NCI-H524 (cell line): Measurements from ENCODE around the gene NCAPD3.
A peak's percentile ranks its signal among the peaks of the same experiment; 100 is the strongest.
"Not testable (repeated sequence)": the region's sequence is repeated elsewhere in the genome, so short reads cannot be mapped to it uniquely, and the experiment has no call there.

ENCODE experiments used
- DNase-seq, 2 experiments: peaks; one replicate each; lab custom pipeline; 2025; lab: John Stamatoyannopoulos, UW

Gene NCAPD3

DNA sequence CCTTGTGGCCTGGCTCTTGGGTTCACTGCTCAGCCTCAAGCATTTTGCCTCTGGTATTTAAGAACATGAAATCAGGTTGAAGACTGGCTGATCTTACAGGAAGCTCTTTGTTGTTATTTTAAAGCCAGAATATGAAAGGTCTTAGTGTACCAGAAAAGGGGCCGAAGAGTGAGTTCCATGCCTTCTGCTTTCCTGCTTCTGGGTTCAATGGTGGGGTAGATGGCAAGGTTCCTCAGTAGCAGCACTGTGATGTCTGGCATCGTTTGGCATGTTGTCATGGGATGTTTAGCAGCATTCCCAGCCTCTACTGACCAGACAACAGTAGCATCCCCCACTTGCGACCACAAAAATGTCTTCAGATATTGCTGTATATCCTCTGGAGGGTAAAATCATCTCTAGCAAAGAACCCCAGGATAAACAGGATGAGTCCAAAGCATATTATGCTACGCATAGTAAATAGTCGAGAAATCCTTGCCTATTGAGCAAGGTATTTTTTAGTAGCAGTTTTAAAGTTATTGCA lies 3.1 kb upstream of the NCAPD3 start:
- DNase-seq: no peak

- peak; percentile 16 to 51 for DNase-seq
Observed at GRCh38 chr11:134224710-134225664, 1.2 kb upstream of the NCAPD3 start.

DNA sequence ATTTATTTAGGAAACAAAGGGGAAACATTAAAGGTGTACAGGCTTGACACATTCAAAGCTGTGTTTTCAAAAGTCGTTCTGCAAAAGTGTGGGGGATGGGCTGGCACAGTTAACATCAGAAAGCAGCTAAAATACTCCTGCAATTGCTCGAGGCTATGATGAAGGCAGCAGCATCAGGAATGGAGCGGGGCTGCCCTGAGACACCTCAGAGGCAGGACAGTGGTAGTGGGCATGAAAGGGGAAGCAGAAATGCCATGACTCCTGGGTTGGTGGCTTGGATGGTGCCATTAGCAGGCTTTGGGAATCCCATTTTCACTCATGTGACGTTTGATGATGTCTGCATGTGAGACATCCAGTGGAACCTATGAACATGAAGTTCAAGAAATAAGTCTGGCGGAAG lies 646 bp downstream of the NCAPD3 start:
- DNase-seq: no peak

DNA sequence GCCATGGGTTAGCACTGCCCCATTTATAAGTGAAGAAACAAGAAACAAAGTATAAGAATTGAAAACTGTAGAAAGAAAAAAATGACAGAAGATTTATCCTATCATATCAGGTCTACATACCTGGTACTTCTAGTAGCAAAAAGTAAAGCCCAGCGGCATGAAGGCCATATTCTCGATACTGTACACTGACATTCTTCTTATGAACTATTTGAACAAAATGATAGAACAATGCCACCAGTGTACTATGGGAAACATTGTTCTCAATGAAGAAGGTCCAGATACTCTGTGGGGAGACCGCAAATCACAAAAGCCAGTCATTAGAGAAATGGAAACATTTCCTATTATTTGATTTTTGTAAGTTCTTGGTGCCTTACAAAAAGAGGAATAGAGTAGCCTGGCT lies 7.0 kb downstream of the NCAPD3 start:
- no peak for DNase-seq

DNA sequence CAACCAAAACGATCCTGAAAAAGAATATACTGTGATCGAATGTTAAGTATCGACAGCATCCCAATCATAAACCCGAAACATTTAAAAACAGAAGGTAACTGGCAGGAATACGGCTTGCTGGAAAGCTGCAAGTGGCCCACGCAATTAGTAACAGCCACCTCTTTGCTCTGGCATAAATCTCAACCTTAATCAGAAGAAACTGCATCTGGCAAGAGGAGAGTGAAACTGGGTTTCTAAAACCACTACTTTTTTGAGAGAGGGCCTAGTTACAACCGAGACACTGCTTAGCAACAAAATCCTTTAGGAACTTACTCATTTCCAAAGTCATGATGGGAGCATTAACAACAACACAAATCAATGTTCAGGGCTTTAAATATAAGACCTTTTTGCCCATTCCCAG lies 7.9 kb downstream of the NCAPD3 start:
- no peak for DNase-seq

DNA sequence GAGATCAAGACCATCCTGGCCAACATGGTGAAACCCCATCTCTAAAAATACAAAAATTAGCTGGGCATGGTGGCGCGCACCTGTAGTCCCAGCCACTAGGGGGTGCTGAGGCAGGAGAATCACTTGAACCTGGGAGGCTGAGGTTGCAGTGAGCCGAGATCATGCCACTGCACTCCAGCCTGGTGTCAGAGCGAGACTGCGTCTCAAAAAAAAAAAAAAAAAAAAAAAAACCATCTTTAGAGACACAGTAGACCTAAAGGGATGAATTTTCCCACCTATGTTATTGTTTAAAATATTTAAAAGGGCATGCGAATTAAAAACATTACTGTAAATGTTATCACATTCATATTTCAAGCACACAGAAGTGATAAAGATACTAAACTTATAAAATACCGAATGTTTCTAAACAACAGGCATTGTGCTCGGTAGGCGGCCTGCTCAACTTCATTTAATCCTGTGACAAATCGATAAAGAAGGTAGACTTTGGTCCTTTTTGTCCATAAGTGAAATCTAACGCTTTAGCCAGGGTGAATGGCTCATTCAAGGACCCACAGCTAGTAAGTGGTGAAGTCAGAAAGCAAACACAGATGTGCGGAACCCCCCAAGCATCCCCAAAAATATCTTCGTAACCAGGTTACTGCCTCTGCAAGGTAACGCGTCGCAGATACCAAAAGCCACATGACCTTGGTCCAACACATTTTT lies 16.1 kb downstream of the NCAPD3 start:
- DNase-seq: peak in 1 of 2 experiments; percentile 9

DNA sequence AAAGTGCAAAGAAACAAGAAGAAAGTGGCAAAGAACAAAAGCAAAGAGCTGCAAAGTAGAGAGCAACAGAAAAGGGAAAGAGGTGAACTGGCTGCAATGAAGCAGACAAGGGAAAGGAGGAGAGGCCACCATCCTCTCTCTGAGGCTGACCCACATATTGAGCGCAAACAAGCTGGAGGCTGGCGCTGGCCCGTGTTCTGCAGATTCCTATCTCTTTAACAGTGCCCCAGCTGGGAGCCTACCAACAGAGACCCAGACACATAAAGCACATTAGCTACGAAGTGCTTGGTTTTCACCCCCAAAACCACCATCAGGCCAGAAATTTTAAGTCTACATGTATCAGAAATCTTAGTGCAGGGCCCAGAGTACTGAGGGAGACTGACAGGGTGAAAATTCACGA lies 17.6 kb downstream of the NCAPD3 start:
- DNase-seq: no peak

DNA sequence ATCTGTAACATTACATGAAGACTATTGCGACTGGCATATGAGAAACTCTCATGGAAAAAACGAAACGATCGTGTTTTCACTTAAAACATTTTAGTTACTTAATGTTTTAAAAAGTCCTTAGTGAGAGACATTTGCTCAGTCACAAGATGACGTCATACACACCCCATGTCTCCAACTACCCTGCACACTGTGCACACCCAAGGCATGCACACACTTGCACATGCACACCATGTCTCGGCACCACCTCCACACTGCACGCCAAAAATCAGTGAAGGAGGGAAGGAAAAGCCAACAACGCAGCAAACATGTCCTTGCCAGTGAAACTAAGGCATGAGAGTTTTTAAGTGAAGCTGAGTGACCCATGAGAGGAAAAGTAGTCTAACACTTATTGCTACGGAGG lies 18.0 kb downstream of the NCAPD3 start:
- DNase-seq: no peak

DNA sequence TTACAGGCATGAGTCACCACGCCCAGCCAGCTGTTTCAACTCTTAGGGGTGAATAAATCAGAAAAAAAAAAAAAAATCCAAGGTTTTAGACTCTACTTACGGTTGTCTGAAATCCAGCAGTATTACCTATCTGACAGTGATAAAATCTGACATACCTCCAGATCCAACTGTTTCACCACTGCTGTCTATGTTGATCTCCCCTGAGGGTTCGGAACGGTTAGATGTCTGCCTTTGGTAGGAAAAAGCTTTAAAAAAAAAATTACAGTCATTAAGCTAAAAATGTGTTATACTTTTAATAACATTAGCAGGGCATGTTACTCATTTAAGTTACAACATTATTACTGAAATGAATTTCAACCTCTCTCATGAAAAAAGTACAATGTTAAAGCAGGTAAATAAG lies 21.1 kb downstream of the NCAPD3 start:
- peak in 1 of 2 experiments; percentile 17 for DNase-seq

DNA sequence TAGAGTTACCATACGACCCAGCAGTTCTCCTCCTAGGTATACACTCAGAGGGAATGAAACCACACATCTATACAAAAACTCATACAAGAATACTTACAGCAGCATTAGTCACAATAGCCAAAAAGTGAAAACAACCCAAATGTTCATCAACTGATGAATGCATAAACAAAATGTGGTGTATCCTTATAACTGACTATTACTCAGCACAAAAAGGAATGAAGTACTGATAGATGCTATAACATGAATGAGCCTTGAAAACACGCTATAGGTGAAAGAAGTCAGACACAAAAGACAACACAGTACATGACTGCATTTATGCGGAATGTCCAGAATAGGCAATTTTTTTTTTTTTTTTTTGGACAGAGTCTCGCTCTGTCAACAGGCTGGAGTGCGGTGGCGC lies 23.1 kb downstream of the NCAPD3 start:
- no peak for DNase-seq

DNA sequence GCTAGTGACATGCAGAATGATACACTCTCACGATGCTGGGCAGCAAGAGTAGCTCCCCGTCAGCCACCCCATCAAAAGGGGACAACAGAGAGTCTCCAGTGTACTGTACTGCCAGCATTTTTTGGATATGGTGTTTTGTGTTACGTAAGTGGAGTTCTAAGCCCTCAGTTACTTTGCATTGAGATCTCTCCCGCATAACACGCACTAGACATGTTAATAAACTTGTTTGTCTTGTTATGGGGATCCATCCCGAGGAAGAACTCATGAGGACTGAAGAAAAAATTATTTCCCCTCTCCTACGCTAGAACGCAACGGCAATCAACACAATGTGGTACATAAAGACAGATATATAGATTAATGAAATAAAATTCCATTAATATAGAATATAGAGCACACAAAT lies 24.2 kb downstream of the NCAPD3 start:
- DNase-seq: no peak

DNA sequence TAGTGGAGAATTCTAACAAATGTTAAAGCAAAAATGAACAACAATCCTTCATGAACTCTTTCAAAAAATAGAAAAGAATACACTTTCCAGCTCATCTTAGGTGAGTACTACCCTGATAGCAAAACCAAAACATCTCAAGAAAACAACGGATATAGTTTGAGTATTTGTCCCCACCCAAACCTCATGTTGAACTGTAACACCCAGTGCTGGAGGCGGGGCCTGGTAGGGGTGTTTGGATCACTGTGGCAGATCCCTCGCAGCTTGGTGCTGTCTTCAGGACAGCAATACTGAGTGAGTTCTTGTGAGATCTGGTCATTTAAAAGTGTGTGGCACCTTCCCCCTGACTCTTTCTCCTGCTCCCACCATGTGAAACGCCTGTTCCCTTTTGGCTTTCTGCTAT lies 27.0 kb downstream of the NCAPD3 start:
- no peak for DNase-seq

DNA sequence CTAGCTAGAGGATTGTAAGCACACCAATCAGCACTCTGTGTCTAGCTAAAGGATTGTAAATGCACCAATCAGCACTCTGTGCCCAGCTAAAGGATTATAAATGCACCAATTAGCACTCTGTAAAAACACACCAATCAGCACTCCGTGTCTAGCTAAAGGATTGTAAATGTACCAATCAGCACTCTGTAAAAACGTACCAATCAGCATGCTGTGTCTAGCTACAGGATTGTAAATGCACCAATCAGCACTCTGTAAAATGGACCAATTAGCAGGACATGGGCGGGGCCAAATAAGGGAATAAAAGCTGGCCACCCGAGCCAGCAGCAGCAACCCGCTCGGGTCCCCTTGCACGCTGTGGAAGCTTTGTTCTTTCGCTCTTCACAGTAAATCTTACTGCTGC lies 35.7 kb downstream of the NCAPD3 start:
- DNase-seq: not testable (repeated sequence)

- no peak for DNase-seq
Observed at GRCh38 chr11:134181707-134182106, 42.1 kb downstream of the NCAPD3 start.

GRCh38 chr11:134178032-134178674 lies 45.6 kb downstream of the NCAPD3 start:
- no peak for DNase-seq

- DNase-seq: no peak
Observed at GRCh38 chr11:134176284-134176683, 47.5 kb downstream of the NCAPD3 start.

GRCh38 chr11:134173296-134173695 lies 50.5 kb downstream of the NCAPD3 start:
- DNase-seq: no peak

DNA sequence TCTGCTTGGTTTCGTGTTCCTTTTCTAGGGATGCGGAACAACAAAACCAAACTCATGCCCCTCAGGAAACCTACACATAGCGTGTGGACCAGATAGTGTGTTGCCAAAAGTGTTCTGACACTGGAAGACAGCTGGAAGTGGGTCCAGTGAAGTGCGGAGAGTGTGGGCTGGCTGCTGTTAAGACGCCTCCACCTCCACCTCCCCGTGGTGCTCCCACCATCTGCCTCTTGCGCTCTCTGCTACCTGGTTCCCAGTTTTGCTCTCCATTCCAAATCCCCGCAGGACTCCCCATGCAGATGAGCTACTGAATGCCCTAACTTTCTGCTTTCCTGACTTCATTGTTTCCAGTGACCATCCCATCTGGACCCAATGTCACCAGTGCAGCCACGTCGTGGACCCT lies 51.8 kb downstream of the NCAPD3 start:
- no peak for DNase-seq

GRCh38 chr11:134170919-134171281 lies 52.9 kb downstream of the NCAPD3 start:
- DNase-seq: no peak

DNA sequence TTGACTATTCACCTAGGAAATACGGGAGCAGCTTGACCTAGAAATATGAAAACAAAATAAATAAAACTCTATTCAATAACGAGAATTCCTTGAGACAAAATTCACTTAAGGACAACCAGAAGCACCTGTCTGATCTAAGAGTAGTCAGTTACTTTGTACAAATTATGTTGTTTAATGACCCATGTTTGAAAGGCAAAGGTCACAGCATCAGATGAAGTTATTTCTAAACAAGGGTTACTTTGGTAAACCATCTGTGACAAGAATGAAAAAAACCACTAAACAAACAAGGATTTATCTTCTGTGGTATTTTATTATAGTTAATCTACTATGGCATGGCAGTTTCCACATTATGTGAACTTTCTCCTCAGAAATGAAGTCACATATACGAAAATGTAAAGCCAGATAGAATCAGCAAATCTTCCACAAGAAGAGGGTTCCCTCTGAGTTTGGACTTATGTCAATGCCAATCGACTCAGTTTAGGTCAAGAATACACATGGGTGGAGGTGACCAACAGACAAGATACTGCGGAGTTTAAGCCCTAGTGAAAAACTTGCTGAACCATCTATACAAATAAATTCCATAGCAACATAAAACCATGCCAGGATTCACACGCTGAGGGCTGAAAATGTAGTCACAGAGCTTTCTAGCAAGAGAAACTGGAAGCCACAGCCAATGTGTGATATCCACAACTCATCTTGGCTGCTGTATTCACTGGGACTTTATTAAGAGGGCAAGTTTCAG lies 53.4 kb downstream of the NCAPD3 start:
- no peak for DNase-seq

DNA sequence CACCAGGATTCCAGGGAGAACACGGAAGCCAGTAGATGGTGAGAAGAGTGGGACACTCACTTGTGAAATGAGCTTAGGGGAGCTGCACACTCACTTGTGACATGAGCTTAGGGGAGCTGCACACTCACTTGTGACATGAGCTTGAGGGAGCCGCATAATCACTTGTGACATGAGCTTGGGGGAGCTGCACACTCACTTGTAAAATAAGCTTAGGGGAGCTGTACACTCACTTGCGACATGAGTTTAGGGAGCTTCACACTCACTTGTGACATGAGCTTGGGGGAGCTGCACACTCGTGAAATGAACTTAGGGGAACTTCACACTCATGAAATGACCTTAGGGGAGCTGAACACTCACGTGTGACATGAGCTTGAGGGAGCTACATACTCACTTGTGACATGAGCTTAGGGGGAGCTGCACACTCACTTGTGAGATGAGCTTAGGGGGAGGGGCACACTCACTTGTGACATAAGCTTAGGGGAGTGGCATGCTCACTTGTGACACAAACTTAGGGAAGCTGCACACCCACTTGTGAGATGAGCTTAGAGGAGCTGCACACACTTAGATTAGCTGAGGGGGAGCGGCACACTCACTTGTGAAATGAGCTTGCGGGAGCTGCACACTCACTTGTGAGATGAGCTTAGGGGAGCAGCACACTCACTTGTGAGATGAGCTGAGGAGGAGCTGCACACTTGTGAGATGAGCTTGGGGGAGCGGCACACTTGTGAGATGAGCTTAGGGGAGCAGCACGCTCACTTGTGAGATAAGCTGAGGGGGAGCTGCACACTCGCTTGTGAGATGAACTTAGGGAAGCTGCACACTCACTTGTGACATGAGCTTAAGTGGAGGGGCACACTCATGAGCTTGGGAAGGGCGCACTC lies 59.0 kb downstream of the NCAPD3 start:
- DNase-seq: no peak
